GM19463 (cell line): ENCODE results near the gene CDKL4.
"Not testable (repeated sequence)": the region's sequence is repeated elsewhere in the genome, so short reads cannot be mapped to it uniquely, and the experiment has no call there.

Source experiments
- ATAC-seq: cut with Tn5 transposase; IDR thresholded peaks from one replicate; pipeline ENCODE4 v1.9.1; 2021; ENCODE audit warnings: mild to moderate bottlenecking, moderate library complexity; ENCODE audit not compliant: unreplicated experiment

CDKL4 gene

GRCh38 chr2:39243469-39244123 is at the start of gene CDKL4:
TSS of gene CDKL4 (minus strand) at chr2:39243970.
- ATAC-seq: no peak

- ATAC-seq: no peak
These were observed 46.7 kb upstream of the CDKL4 start for GRCh38 chr2:39290433-39290832.

- ATAC-seq: no peak
These were observed 45.8 kb upstream of the CDKL4 start for GRCh38 chr2:39289609-39290008.

GRCh38 chr2:39283561-39283960 is 39.8 kb upstream of the CDKL4 start:
- no peak for ATAC-seq

- ATAC-seq: no peak
These were observed 37.6 kb upstream of the CDKL4 start for GRCh38 chr2:39281391-39281790.

GRCh38 chr2:39275016-39275415 is 31.2 kb upstream of the CDKL4 start:
- ATAC-seq: no peak

GRCh38 chr2:39269941-39270340 is 26.2 kb upstream of the CDKL4 start:
- ATAC-seq: no peak

- ATAC-seq: no peak
These were observed 23.2 kb upstream of the CDKL4 start for GRCh38 chr2:39266916-39267434.

- peak; percentile 78 for ATAC-seq
These were observed 22.5 kb upstream of the CDKL4 start for GRCh38 chr2:39266139-39266805.

GRCh38 chr2:39265315-39265714 is 21.5 kb upstream of the CDKL4 start:
- no peak for ATAC-seq

- ATAC-seq: peak; percentile 50
These were observed 21.0 kb upstream of the CDKL4 start for GRCh38 chr2:39264733-39265132.

GRCh38 chr2:39260087-39260486 is 16.3 kb upstream of the CDKL4 start:
- no peak for ATAC-seq

GRCh38 chr2:39256040-39256439 is 12.3 kb upstream of the CDKL4 start:
- no peak for ATAC-seq

- no peak for ATAC-seq
These were observed 9.2 kb upstream of the CDKL4 start for GRCh38 chr2:39252888-39253518.

GRCh38 chr2:39247512-39248043 is 3.8 kb upstream of the CDKL4 start:
- ATAC-seq: no peak

GRCh38 chr2:39246382-39246980 is 2.7 kb upstream of the CDKL4 start:
- no peak for ATAC-seq

GRCh38 chr2:39244963-39245625 is 1.3 kb upstream of the CDKL4 start:
- ATAC-seq: not testable (repeated sequence)

- ATAC-seq: not testable (repeated sequence)
These were observed 582 bp upstream of the CDKL4 start for GRCh38 chr2:39244241-39244862.

GRCh38 chr2:39241588-39241987 is 2.2 kb downstream of the CDKL4 start:
- ATAC-seq: no peak

GRCh38 chr2:39240758-39241157 is 3.0 kb downstream of the CDKL4 start:
- no peak for ATAC-seq
